Ectodermal cell (in vitro differentiated cells): ENCODE measurements around the gene PTPRG.

Experiments
- H3K27ac ChIP-seq: 2 replicates; pipeline ENCODE4 v1.7.0; 2013; ENCODE audit warnings: mild to moderate bottlenecking, low read depth, low read length; ENCODE audit not compliant: insufficient read depth, poor library complexity, severe bottlenecking
- H3K27me3 ChIP-seq: 2 replicates; pipeline ENCODE4 v1.7.0; 2013; ENCODE audit warnings: mild to moderate bottlenecking, low read length; ENCODE audit not compliant: insufficient read depth, control insufficient read depth, poor library complexity, severe bottlenecking
- H3K36me3 ChIP-seq: one replicate; pipeline ENCODE4 v1.7.0; 2013; ENCODE audit warnings: low read length; ENCODE audit not compliant: control insufficient read depth, insufficient read depth
- H3K4me1 ChIP-seq: one replicate; pipeline ENCODE4 v1.7.0; 2013; ENCODE audit warnings: low read length; ENCODE audit not compliant: control insufficient read depth, insufficient read depth
- H3K4me3 ChIP-seq: 2 replicates; pipeline ENCODE4 v1.7.0; 2013; ENCODE audit warnings: low read depth, low read length, control low read depth; ENCODE audit not compliant: insufficient read depth
- H3K9me3 ChIP-seq: 2 replicates; pipeline ENCODE4 v1.7.0; 2013; ENCODE audit warnings: mild to moderate bottlenecking, low read length, moderate library complexity; ENCODE audit not compliant: control insufficient read depth
- WGBS, 2 experiments: methylation state at CpG; one replicate each; pipeline ENCODE4 v1.1.7; 2013; ENCODE audit warnings: missing lambda C conversion rate in 2 of 2; 5-methylcytosine and 5-hydroxymethylcytosine counted together

Gene PTPRG

GRCh38 chr3:61934505-61934871, 373.1 kb downstream of the PTPRG start:
- no peaks in the 10 kb centered on the region for H3K9me3 ChIP-seq
- WGBS, 2 experiments = 97 to 100% methylated on average over 1 of the region's 1 CpG

DNA sequence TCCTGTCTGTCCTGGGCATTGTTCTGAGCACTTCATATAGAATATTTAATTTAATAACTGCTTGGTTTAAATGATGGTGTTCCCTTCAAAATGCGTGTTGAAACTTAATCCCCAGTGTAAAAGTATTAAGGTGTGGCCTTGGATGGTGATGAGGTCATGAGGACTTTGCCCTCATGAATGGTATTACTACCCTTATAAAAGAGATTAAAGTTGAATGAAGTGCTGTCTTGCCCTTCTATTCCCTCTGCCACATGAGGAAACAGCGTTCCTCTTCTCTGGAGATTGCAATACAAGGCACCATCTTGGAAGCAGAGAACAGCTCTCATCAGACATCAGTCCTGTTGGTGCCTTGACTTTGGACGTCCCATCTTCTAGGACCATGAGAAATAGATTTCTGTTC, 374.4 kb downstream of the PTPRG start:
- WGBS, 2 experiments = 94 to 96% methylated on average over 3 of the region's 3 CpGs
- H3K4me3 ChIP-seq = no peak overlapping the region

More at GRCh38 chr3:61934505-61934871, 373.1 kb downstream of the PTPRG start:
- Histone ChIP-seq H3K27ac (no peak overlapping the region), H3K4me1 (no peaks in the 10 kb centered on the region), H3K27me3 (no peaks in the 10 kb centered on the region), H3K36me3 (peaks cover 5% of the 10 kb centered on the region), H3K4me3 (no peak overlapping the region)

GRCh38 chr3:61936344-61936937, 375.1 kb downstream of the PTPRG start:
- no peaks in the 10 kb centered on the region for H3K4me1 ChIP-seq
- peaks cover 5% of the 10 kb centered on the region for H3K36me3 ChIP-seq
- WGBS, 2 experiments = 67% methylated on average over 5 to 6 of the region's 6 CpGs
- no peaks in the 10 kb centered on the region for H3K9me3 ChIP-seq
- no peaks in the 10 kb centered on the region for H3K27me3 ChIP-seq
- H3K27ac ChIP-seq = no peak overlapping the region
- no peak overlapping the region for H3K4me3 ChIP-seq

More for the DNA sequence above, 374.4 kb downstream of the PTPRG start:
- Histone ChIP-seq H3K27me3 (no peaks in the 10 kb centered on the region), H3K27ac (no peak overlapping the region), H3K4me1 (no peaks in the 10 kb centered on the region), H3K9me3 (no peaks in the 10 kb centered on the region), H3K36me3 (peaks cover 5% of the 10 kb centered on the region)

DNA sequence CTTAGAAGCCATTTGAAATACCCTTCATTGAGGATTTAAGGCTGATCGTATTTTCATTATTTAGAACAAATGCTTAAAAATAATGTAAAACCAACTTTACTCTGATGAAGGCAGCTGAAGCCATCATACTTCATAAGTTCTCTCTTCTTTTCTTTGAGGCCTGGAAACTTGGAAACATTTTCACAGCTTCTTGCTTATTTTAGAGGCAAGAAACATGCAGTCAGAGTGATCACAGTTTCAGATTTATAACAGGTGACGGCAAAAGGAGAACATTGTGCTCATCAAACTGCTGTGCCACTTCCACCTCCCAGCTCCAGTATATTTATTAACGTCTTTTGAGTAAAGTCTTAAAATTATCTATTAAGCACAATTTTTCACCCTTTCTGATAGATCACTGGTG, 376.1 kb downstream of the PTPRG start:
- Histone ChIP-seq H3K27ac (no peak overlapping the region), H3K9me3 (no peaks in the 10 kb centered on the region), H3K4me3 (no peak overlapping the region), H3K4me1 (no peaks in the 10 kb centered on the region), H3K36me3 (peaks cover 5% of the 10 kb centered on the region), H3K27me3 (no peaks in the 10 kb centered on the region)
- 89 to 100% methylated on average over 2 to 3 of the region's 3 CpGs for WGBS, 2 experiments

GRCh38 chr3:61938878-61939549, 377.6 kb downstream of the PTPRG start:
- H3K4me3 ChIP-seq = no peak overlapping the region
- 93 to 94% methylated on average over 9 of the region's 9 CpGs for WGBS, 2 experiments
- H3K4me1 ChIP-seq = no peaks in the 10 kb centered on the region
- no peak overlapping the region for H3K27ac ChIP-seq
- no peaks in the 10 kb centered on the region for H3K27me3 ChIP-seq
- peaks cover 5% of the 10 kb centered on the region for H3K36me3 ChIP-seq
- no peaks in the 10 kb centered on the region for H3K9me3 ChIP-seq

DNA sequence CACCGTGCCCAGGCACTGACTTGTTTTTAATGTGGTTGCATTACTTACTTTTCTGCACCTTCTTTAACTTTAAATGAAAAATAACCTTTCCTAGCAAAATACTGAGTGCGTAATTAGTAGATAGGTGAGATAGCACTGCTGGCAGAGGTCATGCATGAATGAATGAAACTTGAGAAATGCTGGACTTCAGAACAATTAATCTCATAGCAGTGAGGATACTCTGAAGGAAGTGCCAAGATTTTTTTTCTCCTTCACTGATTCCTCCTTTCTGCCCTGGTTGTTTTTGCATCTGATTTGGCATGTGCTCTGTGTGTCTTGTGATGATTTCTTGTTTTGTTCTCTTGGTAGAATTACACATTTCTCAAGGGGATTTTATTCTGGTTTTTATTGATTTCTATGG, 378.9 kb downstream of the PTPRG start:
- H3K27me3 ChIP-seq = no peaks in the 10 kb centered on the region
- H3K9me3 ChIP-seq = no peaks in the 10 kb centered on the region
- H3K27ac ChIP-seq = no peak overlapping the region
- peaks cover 5% of the 10 kb centered on the region for H3K4me1 ChIP-seq
- 95 to 96% methylated on average over 2 of the region's 2 CpGs for WGBS, 2 experiments
- H3K36me3 ChIP-seq = no peaks in the 10 kb centered on the region
- H3K4me3 ChIP-seq = no peak overlapping the region

GRCh38 chr3:61943975-61944374, 382.6 kb downstream of the PTPRG start:
- H3K4me1 ChIP-seq = peaks cover 30% of the 10 kb centered on the region
- 98% methylated on average over 3 to 4 of the region's 4 CpGs for WGBS, 2 experiments
- no peak overlapping the region for H3K4me3 ChIP-seq
- H3K36me3 ChIP-seq = no peaks in the 10 kb centered on the region
- H3K27ac ChIP-seq = no peak overlapping the region
- H3K27me3 ChIP-seq = no peaks in the 10 kb centered on the region
- no peaks in the 10 kb centered on the region for H3K9me3 ChIP-seq

DNA sequence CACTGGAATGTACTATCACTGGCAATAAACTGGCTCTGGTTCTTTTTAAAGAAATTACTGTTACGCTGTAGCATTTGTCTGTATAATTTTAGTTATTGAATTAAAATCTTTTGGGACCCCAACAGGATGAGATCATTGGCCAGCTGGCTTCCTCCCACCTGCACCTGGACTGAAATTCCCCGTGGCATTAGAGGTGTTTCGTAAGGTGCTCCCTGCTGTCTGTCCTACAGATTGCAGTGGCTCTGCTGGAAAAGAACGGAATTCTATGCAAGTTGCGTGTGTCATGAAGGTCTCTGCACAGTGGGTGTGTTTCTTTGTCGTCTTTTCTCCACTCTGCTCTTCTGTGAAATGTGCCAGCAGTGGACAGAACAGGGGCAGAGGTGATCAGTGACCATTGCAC, 383.4 kb downstream of the PTPRG start:
- Histone ChIP-seq H3K4me1 (peaks cover 35% of the 10 kb centered on the region), H3K36me3 (no peaks in the 10 kb centered on the region), H3K27ac (no peak overlapping the region), H3K4me3 (no peak overlapping the region), H3K27me3 (no peaks in the 10 kb centered on the region), H3K9me3 (no peaks in the 10 kb centered on the region)
- WGBS, 2 experiments = 84 to 86% methylated on average over 6 of the region's 6 CpGs

DNA sequence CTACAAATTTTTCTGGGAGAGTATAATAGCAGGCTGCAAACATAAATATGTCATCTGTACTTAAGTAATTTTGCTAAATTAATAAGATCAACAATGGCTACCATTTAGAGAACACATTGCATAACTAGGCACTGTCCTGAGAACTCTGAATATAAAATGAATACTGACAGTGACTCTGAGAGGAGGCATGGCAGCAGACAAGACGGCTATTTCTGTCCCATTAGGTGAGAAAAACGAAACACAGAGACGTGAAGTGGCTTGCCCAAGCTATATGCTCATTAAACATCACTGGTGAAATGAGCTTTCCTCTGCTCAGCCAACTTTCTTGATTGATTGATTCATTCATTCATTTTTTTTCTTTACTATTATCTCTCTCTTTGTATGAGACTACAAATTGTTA, 384.3 kb downstream of the PTPRG start:
- no peak overlapping the region for H3K27ac ChIP-seq
- no peaks in the 10 kb centered on the region for H3K27me3 ChIP-seq
- H3K4me1 ChIP-seq = peaks cover 42% of the 10 kb centered on the region
- no peaks in the 10 kb centered on the region for H3K9me3 ChIP-seq
- no peaks in the 10 kb centered on the region for H3K36me3 ChIP-seq
- WGBS, 2 experiments = 77% methylated on average over 3 of the region's 3 CpGs
- no peak overlapping the region for H3K4me3 ChIP-seq

GRCh38 chr3:61946570-61947324, 385.4 kb downstream of the PTPRG start:
- Histone ChIP-seq H3K36me3 (no peaks in the 10 kb centered on the region), H3K9me3 (no peaks in the 10 kb centered on the region), H3K27me3 (no peaks in the 10 kb centered on the region), H3K27ac (peak overlapping the region; percentile 22), H3K4me3 (no peak overlapping the region), H3K4me1 (peaks cover 45% of the 10 kb centered on the region)
- WGBS, 2 experiments = 16 to 23% methylated on average over 6 to 7 of the region's 7 CpGs
